ENCODE data around the gene SH2D3A. TPM values are rescaled to one million over a fixed set of nuclear protein-coding genes. Genes with fewer than 3 reads are reported as not detected.

The SH2D3A gene
- total RNA-seq, 1 experiment from 2014 or later: 75.7 TPM

- ChIA-PET CTCF (no interaction called here), RAD21 (ENCODE audit: low non-redundant PET in 1 of 2, low total read pairs in 2 of 2, uncharacterized antibody in 2 of 2, unreplicated experiment in 2 of 2) (no interaction called here), POLR2A (no interaction called here)
- Histone ChIP-seq H2AFZ (ENCODE audit: low read depth, low read length, poor library complexity, severe bottlenecking) (no peak overlapping the region), H3K4me3 (replicated peaks in 1 of 2; ENCODE audit: low read depth in 1 of 2, low read length in 2 of 2) (no peak overlapping the region), H3K4me2 (ENCODE audit: low read length) (no peak overlapping the region), H3K9me3 (ENCODE audit: control insufficient read depth in 1 of 2, insufficient read depth in 1 of 2, low read depth in 1 of 2, low read length in 2 of 2) (no peaks in the 10 kb centered on the region), H3K9me2 (ENCODE audit: insufficient read depth) (no peaks in the 10 kb centered on the region), H4K20me1 (ENCODE audit: insufficient read depth) (no peaks in the 10 kb centered on the region), H3K79me2 (ENCODE audit: insufficient read depth, low read length) (peaks cover 63% of the 10 kb centered on the region), H3K27me3 (ENCODE audit: insufficient read depth, low read length) (no peaks in the 10 kb centered on the region), H3K36me3 (ENCODE audit: control insufficient read depth in 1 of 2, insufficient read depth in 2 of 2, low read length in 2 of 2) (peaks cover 43 to 52% of the 10 kb centered on the region in 2 experiments), H3K9ac (ENCODE audit: low read length) (no peak overlapping the region), H3K27ac (ENCODE audit: low read depth, low read length) (peak overlapping the region; percentile 39; the same call in 1 of the 2 replicates), H3K4me1 (ENCODE audit: control insufficient read depth in 1 of 2, insufficient read depth in 2 of 2, low read length in 2 of 2) (peaks cover 41 to 48% of the 10 kb centered on the region in 2 experiments)
- ATAC-seq: no peak
- no TSS peak for BruUV-seq (replicated peaks)
- TF ChIP-seq SP1 (IDR thresholded peaks at IDR 0.05; ENCODE audit: low read depth) (no peak), CEBPB (IDR thresholded peaks at IDR 0.05; ENCODE audit: low read depth) (no peak), YY1 (IDR thresholded peaks at IDR 0.05; ENCODE audit: extremely low read depth, insufficient replicate concordance, low read depth, low read length) (no peak), EGR1 (IDR thresholded peaks at IDR 0.05; ENCODE audit: low read depth) (no peak), RAD21 (IDR thresholded peaks at IDR 0.05; ENCODE audit: low read depth) (no peak), EZH2 (IDR thresholded peaks at IDR 0.05) (no peak), EZH2phosphoT487 (IDR thresholded peaks at IDR 0.05; ENCODE audit: borderline replicate concordance) (no peak), CTCF (IDR thresholded peaks at IDR 0.05 in 2 of 3, conservative IDR thresholded peaks at IDR 0.05 in 1 of 3; ENCODE audit: borderline replicate concordance in 1 of 3, insufficient read depth in 1 of 3, low read depth in 2 of 3, low read length in 2 of 3) (no peak), CBX3 (IDR thresholded peaks at IDR 0.05; ENCODE audit: low read depth) (no peak), FOSL1 (IDR thresholded peaks at IDR 0.05; ENCODE audit: low read depth) (no peak)
- intact Hi-C loops (cut with micrococcal nuclease): no loop called here
- DNase-seq (ENCODE audit: low read depth, low spot score): no peak
Observed at GRCh38 chr19:6745965-6746364, 21.3 kb downstream of the SH2D3A start.

All from HCT116 (cell line).